Thoracic aorta (tissue), 2 donors: ENCODE results near the gene NCK1. TPM values are rescaled to one million over a fixed set of nuclear protein-coding genes. Genes with fewer than 3 reads are reported as not detected.
"Not testable (repeated sequence)": the region's sequence is repeated elsewhere in the genome, so short reads cannot be mapped to it uniquely, and the experiment has no call there.

ENCODE experiments used
- ATAC-seq: fragments of 150-250 bp; one replicate; pipeline ENCODE4 v1.8.0; 2017; ENCODE audit warnings: low read depth; ENCODE audit not compliant: insufficient number of reproducible peaks, low FRiP score
- DNase-seq: peaks from one replicate; pipeline ENCODE4 v3.0.0-alpha.2; 2020; ENCODE audit warnings: low spot score
- H3K27ac ChIP-seq, 2 donors: fragments of 200-600 bp; sonication (generic); 1 replicate in 1 of 2; 2 replicates in 1 of 2; pipeline ENCODE4 v1.5.1; 2016; ENCODE audit warnings: mild to moderate bottlenecking in 2 of 2, moderate library complexity in 2 of 2
- H3K27me3 ChIP-seq: fragments of 200-600 bp; sonication (generic); replicated peaks from 2 replicates; pipeline ENCODE4 v1.6.0; 2016; ENCODE audit warnings: mild to moderate bottlenecking; ENCODE audit not compliant: insufficient read depth
- H3K36me3 ChIP-seq: fragments of 200-600 bp; sonication (generic); one replicate; pipeline ENCODE4 v1.5.1; 2016
- H3K4me1 ChIP-seq, 2 donors: fragments of 200-600 bp; sonication (generic); 1 replicate in 1 of 2; 2 replicates in 1 of 2; pipeline versions ENCODE4 v1.5.1 to v1.6.0; 2016; ENCODE audit warnings: low read depth in 2 of 2, mild to moderate bottlenecking in 1 of 2; ENCODE audit not compliant: control insufficient read depth in 1 of 2
- H3K4me3 ChIP-seq: fragments of 200-600 bp; sonication (generic); 2 replicates; pipeline ENCODE4 v1.5.1; 2016; ENCODE audit warnings: mild to moderate bottlenecking
- H3K9me3 ChIP-seq: fragments of 200-600 bp; sonication (generic); 2 replicates; pipeline ENCODE4 v1.5.1; 2016
- CTCF ChIP-seq: fragments of 200-600 bp; sonication (generic); IDR thresholded peaks from one replicate; pipeline ENCODE4 v1.5.1; 2019; ENCODE audit warnings: antibody characterized with exemption
- total RNA-seq, 2 donors: library from RNA; depleted of rRNA; stranded (reverse); fragments of >200 nt; gene quantifications; one replicate each; pipeline versions ENCODE4 v1.1.0 to v1.2.3, GENCODE V29; 2016

NCK1 gene
- total RNA-seq, 2 donors from 2014 or later = 31.5 to 41.5 TPM

DNA sequence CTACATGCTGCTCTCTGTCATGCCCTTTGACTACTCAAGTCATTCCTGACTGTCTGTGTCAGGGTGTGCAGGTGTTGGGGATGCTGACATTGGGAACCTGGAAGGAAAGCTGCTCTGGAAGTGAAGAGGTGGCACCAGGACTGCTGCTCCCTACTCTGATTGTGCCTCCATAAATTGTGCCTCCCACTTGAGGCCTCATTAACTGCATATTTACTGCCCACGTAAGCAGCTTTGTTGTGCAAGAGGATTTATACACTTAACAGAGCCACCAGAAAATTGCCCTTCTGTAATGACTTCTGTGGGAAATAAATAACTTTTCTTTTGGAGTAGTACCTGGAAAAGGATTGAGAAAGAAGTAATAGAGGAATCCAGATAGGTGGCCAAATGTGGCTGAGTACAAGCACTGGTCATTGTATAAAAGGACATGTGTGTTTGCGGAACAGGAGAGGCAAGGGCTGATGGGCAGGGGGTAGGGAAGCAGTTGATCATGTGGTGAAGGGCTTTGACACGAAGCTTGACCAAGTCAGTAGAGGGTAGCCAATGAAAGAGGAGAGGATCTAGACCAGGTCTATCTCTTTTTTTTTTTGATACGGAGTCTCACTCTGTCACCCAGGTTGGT is 120.6 kb downstream of the NCK1 start:
- Histone ChIP-seq H3K27me3 (no peaks in the 10 kb centered on the region), H3K4me1 (peaks cover 3 to 6% of the 10 kb centered on the region in 2 donors), H3K9me3 (no peaks in the 10 kb centered on the region), H3K4me3 (no peak overlapping the region), H3K27ac (no peak overlapping the region), H3K36me3 (no peaks in the 10 kb centered on the region)
- DNase-seq (no peak), ATAC-seq (no peak)
- TF ChIP-seq CTCF = no peak

- H3K9me3 ChIP-seq = no peaks in the 10 kb centered on the region
- no peak overlapping the region for H3K27ac ChIP-seq
- DNase-seq (no peak), ATAC-seq (no peak)
- H3K27me3 ChIP-seq = no peaks in the 10 kb centered on the region
- peaks cover 3 to 6% of the 10 kb centered on the region in 2 donors for H3K4me1 ChIP-seq
- no peaks in the 10 kb centered on the region for H3K36me3 ChIP-seq
- no peak overlapping the region for H3K4me3 ChIP-seq
- TF ChIP-seq CTCF = no peak
Measured at GRCh38 chr3:136984837-136985236, 122.8 kb downstream of the NCK1 start.

- H3K27me3 ChIP-seq, DNase-seq, ATAC-seq, H3K4me3 ChIP-seq, H3K36me3 ChIP-seq, H3K9me3 ChIP-seq, H3K27ac ChIP-seq, H3K4me1 ChIP-seq: not testable (repeated sequence)
Measured at GRCh38 chr3:136987398-136987980, 125.5 kb downstream of the NCK1 start.

DNA sequence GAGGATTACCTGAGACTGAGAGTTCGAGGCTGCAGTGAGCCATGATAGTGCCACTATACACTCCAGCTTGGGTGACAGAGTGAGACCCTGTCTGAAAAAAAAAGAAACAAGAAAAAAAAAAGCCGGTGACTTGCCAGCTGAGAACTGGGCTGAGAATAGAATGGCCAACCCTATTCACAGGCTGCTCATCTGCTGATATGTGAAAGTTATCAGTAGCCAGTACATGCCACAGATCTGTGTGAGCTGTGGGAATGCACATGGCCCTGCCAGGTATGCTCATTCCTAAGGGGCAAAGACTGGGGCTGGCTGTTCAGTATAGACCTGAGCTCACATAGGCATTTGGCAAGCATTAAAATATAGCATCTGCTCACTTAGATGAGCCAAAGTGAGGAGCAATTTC is 126.6 kb downstream of the NCK1 start:
- Histone ChIP-seq H3K27ac (no peak overlapping the region), H3K27me3 (no peaks in the 10 kb centered on the region), H3K4me3 (no peak overlapping the region), H3K36me3 (no peaks in the 10 kb centered on the region), H3K9me3 (no peaks in the 10 kb centered on the region), H3K4me1 (peaks cover 3 to 6% of the 10 kb centered on the region in 2 donors)
- DNase-seq = no peak
- ATAC-seq = no peak
- no peak for TF ChIP-seq CTCF

DNA sequence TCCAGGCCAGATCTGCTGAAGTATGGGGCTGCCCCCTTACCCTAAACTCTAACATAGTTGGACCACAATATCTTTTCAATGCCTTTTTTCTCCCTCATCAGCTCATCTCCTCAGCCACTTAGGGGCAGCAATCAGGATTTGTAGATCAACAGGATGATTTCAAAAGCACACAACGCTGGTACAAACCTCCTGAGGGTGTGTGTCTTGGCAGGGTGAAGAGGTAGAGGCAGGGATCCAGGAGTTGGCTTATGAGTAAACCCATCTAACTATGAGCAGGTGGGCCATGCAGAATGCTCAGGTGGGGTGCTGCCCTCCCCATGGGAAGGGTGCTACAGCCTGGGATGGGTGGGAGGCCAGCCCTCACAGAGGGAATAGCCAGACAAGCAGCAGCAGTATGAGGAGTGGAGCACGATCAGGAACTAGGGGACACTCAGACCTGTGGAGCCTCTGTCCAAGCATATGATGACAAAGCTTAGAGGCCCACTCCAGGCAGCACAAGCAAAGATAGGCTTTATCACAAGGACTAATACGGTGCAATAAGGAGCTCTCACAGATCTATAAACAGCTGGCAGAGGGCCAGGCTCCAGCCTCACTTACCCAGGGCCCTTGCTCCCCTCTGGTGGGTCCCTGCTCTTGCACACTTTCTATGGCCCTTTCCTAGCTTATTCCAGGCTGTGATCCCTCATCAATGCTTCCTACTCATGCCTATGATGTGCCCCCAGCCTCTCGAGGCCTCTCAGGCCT is 127.9 kb downstream of the NCK1 start:
- peaks cover under 1 to 12% of the 10 kb centered on the region in 2 donors for H3K4me1 ChIP-seq
- H3K27ac ChIP-seq = no peak overlapping the region
- no peak for ATAC-seq
- TF ChIP-seq CTCF = no peak
- H3K9me3 ChIP-seq = no peaks in the 10 kb centered on the region
- no peaks in the 10 kb centered on the region for H3K27me3 ChIP-seq
- no peak for DNase-seq
- no peaks in the 10 kb centered on the region for H3K36me3 ChIP-seq
- no peak overlapping the region for H3K4me3 ChIP-seq
